T47D (cell line): ENCODE data around the gene PTN.

ENCODE experiments used
- DNase-seq, 2 experiments: peaks; one replicate each; pipeline versions ENCODE4 v3.0.0 to v3.0.0-alpha.2; 2011 to 2012; ENCODE audit warnings: low read depth in 1 of 2, low spot score in 1 of 2
- JUND ChIP-seq: IDR thresholded peaks from 2 replicates; pipeline ENCODE4 v1.6.1; 2012; ENCODE audit warnings: low read depth
- in situ Hi-C: cut with HindIII; loops from 2 replicates; pipeline ENCODE4 v1.10.0; 2016; ENCODE audit warnings: low sequenced_read_pairs, low pct_unique_long_range_greater_than_20kb

The PTN gene

DNA sequence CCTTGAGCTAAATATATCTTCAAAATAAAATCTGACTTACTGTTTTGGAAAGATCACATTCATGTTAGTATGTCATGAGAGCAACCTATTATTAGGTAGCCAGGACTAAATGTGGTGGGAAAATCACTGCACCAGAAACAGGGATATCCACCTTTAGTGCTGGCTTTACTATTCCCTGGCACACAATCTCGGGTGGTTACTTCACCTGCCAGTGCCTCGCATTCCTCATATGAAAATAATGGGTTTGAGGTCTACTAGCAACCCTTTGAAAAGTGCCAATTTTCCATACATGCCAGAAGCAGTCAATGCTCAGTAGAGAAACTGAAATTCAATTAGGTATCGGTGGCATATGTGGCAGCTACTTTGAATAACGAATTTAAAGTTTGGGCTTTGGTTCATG is 36.8 kb downstream of the PTN start:
- no peak for TF ChIP-seq JUND
- DNase-seq: no peak
- in situ Hi-C loops: no loop called here

- no peak for DNase-seq
- in situ Hi-C loops: no loop called here
- TF ChIP-seq JUND: no peak
Measured at GRCh38 chr7:137305901-137306621, 37.5 kb downstream of the PTN start.

- in situ Hi-C loops: no loop called here
Measured at GRCh38 chr7:137304624-137305235, 38.8 kb downstream of the PTN start.

DNA sequence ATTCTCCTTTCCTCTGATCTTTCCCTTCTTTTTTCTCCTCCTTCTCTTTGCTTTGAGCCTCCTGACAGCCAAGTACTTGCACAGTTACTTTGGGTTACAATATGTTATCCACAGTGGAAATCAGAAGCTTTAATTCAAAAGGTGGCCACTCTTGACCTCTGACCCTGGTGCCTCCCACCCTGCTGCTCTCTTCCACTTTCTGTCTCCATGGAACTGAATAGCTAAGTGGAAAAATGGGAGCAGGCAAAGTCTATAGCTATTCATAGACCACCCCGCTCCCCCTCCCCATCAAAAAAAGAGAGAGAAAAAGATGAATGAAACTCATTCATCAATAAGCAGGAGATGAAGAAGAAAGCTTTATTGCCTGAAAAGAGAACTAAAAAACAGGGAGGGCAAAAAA is 39.4 kb downstream of the PTN start:
- in situ Hi-C loops: no loop called here
- DNase-seq: no peak
- no peak for TF ChIP-seq JUND

More at GRCh38 chr7:137304624-137305235, 38.8 kb downstream of the PTN start:
- no peak for TF ChIP-seq JUND
- DNase-seq: peak in 1 of 2 experiments; percentile 22

- no peak for DNase-seq
- TF ChIP-seq JUND: no peak
- in situ Hi-C loops: no loop called here
Measured at GRCh38 chr7:137302081-137302480, 41.5 kb downstream of the PTN start.

DNA sequence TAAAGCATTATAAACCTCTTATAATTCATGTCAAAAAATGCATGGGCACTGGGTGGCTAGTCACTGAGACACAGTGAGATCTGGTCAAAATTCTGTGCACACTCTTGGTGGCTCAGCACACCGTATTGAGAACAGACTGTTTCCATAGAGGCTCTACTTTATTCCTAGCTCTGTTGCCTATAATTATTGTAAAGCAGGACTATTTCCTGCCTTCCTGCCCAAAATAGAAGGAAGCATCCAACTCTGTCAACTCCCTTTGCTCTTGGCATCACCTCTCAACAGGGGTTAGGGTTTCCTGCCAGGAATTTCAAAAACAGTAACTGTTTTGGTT is 45.1 kb downstream of the PTN start:
- in situ Hi-C loops: no loop called here
- no peak for DNase-seq
- TF ChIP-seq JUND: no peak

DNA sequence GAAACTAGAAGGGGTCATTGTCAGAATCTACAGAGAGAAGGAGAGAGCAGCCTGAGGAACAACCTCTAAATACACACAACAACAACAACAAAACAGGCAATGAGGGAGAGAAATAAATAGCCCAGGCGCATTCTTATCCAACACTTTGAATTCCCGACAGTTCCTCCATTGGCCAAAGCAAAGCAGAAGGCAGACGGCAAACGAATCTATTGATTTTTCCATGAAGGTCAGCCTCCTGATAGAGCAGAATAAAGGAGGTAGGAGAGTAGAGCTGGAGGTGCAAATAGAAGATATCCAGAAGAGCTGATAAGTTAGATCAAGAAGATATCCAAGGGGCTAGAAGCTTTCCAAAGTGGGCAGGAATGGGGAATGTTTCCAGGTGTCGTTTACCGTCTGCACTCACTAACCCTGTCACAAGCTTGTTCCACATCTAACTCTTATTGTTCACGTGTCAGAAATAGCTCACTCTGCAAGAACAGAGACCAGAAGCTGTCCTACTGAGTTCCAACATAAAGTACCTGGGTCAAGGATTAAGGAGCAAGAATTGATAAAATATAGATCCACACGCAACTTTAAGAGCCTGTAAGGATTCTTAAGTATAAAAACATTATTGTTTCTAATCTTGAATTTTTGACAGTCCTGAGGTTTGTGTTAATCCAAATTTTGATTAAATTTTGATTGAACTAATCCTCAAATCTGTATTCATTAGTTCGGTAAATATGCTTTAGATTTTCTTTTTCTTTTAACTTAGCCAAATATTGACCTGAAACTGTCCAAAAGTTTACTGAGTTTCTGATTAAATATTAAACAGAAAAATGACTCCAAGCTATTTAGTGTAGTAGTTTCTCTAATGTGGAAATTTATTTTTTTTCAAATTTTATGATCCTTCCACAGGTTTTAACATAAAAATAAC is 45.7 kb downstream of the PTN start:
- DNase-seq: no peak
- in situ Hi-C loops: no loop called here
- no peak for TF ChIP-seq JUND

DNA sequence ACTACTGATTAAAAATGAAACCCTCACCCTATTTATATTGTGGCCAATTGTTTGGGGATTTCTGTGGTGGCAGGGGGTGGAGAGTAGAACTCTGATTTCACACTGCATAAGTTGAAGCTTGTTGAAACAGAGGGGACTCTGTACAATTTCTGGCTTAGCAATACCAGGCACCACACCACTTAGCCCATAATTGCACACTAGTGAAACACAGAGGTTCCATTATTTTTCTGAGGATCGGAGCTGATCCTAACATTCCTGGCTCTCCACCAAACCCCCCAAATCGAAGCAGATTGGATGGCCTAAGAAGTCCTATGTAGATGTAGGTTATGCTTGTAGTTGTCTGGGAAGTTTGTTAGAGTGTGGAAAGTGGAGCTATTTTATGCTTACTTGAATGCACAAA is 47.0 kb downstream of the PTN start:
- in situ Hi-C loops: no loop called here
- DNase-seq: no peak
- TF ChIP-seq JUND: no peak

GRCh38 chr7:137295739-137296324 is 47.7 kb downstream of the PTN start:
- no peak for TF ChIP-seq JUND
- in situ Hi-C loops: no loop called here
- DNase-seq: no peak

- DNase-seq: no peak
- in situ Hi-C loops: no loop called here
- TF ChIP-seq JUND: no peak
Measured at GRCh38 chr7:137289101-137289500, 54.4 kb downstream of the PTN start.

DNA sequence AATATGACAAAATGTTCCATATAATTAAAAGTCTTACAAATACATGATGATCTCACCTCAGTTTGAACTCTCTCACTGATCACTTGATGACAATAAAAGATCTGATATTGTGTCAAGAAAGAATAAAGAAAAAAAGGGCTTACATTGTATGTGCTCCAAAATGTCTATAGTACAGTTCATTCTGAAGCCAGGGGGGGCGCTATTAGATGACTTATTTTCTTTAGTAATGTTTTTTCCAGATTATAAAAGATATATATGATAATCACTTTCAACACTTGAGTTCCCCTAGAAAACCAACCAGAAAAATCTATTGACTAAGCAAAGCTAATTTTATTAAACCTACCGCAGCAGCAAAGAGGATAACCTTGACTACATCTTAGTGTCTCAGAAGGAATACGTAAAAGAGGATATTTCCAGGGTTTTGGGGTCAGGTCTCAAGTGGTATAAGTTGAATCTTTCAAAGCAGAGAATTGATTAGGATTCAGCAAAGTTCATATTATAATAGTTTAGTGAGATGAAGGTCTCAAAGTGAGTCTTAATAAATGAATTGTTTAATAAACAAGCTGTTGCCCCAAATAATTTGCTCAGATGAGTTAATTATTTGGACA is 55.8 kb downstream of the PTN start:
- in situ Hi-C loops: no loop called here
- TF ChIP-seq JUND: no peak
- no peak for DNase-seq

DNA sequence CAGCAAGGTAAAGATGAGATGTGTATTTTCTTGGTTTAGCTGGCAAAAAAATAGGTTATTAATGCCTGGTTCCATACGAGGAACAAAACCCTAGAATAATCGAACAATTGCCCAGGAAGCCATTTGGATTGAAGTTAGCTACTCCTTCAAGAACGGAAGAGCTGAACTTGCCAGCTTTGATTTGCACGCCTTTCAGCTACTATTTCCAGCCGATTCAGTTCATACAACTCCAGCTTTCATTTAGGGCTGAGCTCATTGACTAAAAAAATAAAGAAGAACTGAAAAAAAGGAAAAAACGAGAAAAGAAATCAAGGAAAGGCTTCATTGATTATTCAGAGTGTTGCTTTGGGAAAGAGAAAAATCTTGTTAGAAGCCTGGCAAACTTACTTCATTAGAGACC is 60.4 kb downstream of the PTN start:
- no peak for TF ChIP-seq JUND
- DNase-seq: no peak
- in situ Hi-C loops: no loop called here
